ENCODE measurements around the gene TBC1D22A. TPM values are rescaled to one million over a fixed set of nuclear protein-coding genes. Genes with fewer than 3 reads are reported as not detected.
"Not testable (repeated sequence)": the region's sequence is repeated elsewhere in the genome, so short reads cannot be mapped to it uniquely, and the experiment has no call there.

TBC1D22A gene
- total RNA-seq, 2 donors from 2014 or later, result 28.9 to 31.3 TPM

DNA sequence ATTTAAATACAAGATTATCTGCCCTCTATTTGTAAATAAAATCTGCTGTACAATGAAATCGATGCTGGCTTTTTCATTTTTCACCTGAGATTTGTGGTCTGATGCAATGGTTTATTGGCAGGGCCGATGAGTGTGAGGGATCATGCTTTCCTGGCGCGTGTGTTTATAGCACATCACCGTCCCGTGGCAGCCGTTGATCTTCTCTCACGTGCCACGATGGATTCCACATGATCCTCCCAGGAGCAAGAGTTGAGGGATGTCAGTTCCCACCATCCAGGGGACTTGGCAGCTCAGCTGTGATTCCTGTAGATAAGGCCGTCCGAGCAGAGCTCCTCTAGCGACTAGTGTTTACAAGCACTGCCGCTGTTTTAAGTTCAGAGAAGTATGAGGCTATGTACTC, 213.7 kb downstream of the TBC1D22A start:
- no peak for DNase-seq (ENCODE audit: low spot score)
- Histone ChIP-seq H3K4me3 (no peak overlapping the region), H3K4me1 (ENCODE audit: control insufficient read depth in 1 of 2, low read depth in 2 of 2) (peaks cover 0 to 2% of the 10 kb centered on the region in 2 donors), H3K27ac (no peak overlapping the region), H3K36me3 (peaks cover 15% of the 10 kb centered on the region), H3K9me3 (no peaks in the 10 kb centered on the region), H3K27me3 (replicated peaks; ENCODE audit: insufficient read depth) (no peaks in the 10 kb centered on the region)
- TF ChIP-seq, protein P1, sequence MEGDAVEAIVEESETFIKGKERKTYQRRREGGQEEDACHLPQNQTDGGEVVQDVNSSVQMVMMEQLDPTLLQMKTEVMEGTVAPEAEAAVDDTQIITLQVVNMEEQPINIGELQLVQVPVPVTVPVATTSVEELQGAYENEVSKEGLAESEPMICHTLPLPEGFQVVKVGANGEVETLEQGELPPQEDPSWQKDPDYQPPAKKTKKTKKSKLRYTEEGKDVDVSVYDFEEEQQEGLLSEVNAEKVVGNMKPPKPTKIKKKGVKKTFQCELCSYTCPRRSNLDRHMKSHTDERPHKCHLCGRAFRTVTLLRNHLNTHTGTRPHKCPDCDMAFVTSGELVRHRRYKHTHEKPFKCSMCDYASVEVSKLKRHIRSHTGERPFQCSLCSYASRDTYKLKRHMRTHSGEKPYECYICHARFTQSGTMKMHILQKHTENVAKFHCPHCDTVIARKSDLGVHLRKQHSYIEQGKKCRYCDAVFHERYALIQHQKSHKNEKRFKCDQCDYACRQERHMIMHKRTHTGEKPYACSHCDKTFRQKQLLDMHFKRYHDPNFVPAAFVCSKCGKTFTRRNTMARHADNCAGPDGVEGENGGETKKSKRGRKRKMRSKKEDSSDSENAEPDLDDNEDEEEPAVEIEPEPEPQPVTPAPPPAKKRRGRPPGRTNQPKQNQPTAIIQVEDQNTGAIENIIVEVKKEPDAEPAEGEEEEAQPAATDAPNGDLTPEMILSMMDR (IDR thresholded peaks at IDR 0.05), result no peak
- no peak for ATAC-seq (ENCODE audit: insufficient number of reproducible peaks, low FRiP score, low read depth)

DNA sequence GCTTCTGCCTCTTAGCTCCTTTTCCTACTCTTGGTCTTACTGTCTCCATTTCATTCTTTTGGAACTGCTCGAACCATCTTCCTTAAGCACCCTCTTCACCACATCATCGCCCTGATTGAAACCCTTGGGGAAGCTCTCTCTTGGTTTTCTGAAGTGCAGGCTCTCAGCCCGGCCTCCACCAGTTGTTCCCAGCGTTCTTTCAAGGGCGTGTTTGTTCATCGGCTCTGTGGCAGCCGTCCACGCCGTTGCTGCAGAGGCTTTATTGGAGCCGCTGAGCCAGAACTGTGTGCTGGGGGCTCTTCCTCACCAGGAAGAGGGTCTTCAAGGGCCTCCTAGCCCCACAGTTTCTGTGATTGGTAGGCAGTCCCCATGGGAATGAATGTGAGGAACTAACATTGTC, 214.1 kb downstream of the TBC1D22A start:
- peaks cover 15% of the 10 kb centered on the region for H3K36me3 ChIP-seq
- TF ChIP-seq, protein P1 (IDR thresholded peaks at IDR 0.05), result no peak
- no peaks in the 10 kb centered on the region for H3K9me3 ChIP-seq
- no peak overlapping the region for H3K4me3 ChIP-seq
- no peak for ATAC-seq (ENCODE audit: insufficient number of reproducible peaks, low FRiP score, low read depth)
- peaks cover 0 to 2% of the 10 kb centered on the region in 2 donors for H3K4me1 ChIP-seq (ENCODE audit: control insufficient read depth in 1 of 2, low read depth in 2 of 2)
- no peak overlapping the region for H3K27ac ChIP-seq
- DNase-seq (ENCODE audit: low spot score), result no peak
- H3K27me3 ChIP-seq (replicated peaks; ENCODE audit: insufficient read depth), result no peaks in the 10 kb centered on the region

GRCh38 chr22:46977656-46978343, 215.3 kb downstream of the TBC1D22A start:
- Histone ChIP-seq H3K4me3 (no peak overlapping the region), H3K36me3 (peaks cover 15% of the 10 kb centered on the region), H3K27me3 (replicated peaks; ENCODE audit: insufficient read depth) (no peaks in the 10 kb centered on the region), H3K27ac (no peak overlapping the region), H3K4me1 (ENCODE audit: control insufficient read depth in 1 of 2, low read depth in 2 of 2) (no peaks in the 10 kb centered on the region), H3K9me3 (no peaks in the 10 kb centered on the region)
- TF ChIP-seq, protein P1 (IDR thresholded peaks at IDR 0.05), result no peak
- ATAC-seq (ENCODE audit: insufficient number of reproducible peaks, low FRiP score, low read depth) (no peak), DNase-seq (ENCODE audit: low spot score) (no peak)

DNA sequence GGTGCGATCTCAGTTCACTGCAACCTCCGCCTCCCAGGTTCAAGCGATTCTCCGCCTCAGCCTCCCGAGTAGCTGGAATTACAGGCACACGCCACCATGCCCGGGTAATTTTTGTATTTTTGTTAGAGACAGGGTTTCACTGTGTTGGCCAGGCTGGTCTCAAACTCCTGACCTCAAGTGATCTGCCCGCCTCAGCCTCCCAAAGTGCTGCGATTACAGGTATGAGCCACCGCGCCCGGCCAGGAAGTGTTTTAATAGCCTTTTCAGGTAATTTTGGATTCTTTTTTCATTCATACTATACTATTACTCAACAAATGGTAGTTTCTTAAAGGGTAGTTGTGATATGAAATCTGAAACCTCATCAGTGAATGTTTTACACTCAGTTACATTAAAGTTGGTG, 216.2 kb downstream of the TBC1D22A start:
- H3K4me3 ChIP-seq; DNase-seq (ENCODE audit: low spot score); H3K27ac ChIP-seq; ATAC-seq (ENCODE audit: insufficient number of reproducible peaks, low FRiP score, low read depth); H3K4me1 ChIP-seq (ENCODE audit: control insufficient read depth in 1 of 2, low read depth in 2 of 2); H3K9me3 ChIP-seq; H3K27me3 ChIP-seq (replicated peaks; ENCODE audit: insufficient read depth): not testable (repeated sequence)
- H3K36me3 ChIP-seq, result peaks cover 15% of the 10 kb centered on the region

- Histone ChIP-seq H3K4me3 (no peak overlapping the region), H3K27ac (no peak overlapping the region), H3K9me3 (no peaks in the 10 kb centered on the region), H3K27me3 (replicated peaks; ENCODE audit: insufficient read depth) (no peaks in the 10 kb centered on the region), H3K36me3 (peaks cover 10% of the 10 kb centered on the region), H3K4me1 (ENCODE audit: control insufficient read depth in 1 of 2, low read depth in 2 of 2) (no peaks in the 10 kb centered on the region)
- DNase-seq (ENCODE audit: low spot score) (no peak), ATAC-seq (ENCODE audit: insufficient number of reproducible peaks, low FRiP score, low read depth) (no peak)
- TF ChIP-seq, protein P1 (IDR thresholded peaks at IDR 0.05), result no peak
Measured at GRCh38 chr22:46979506-46979905, 217.1 kb downstream of the TBC1D22A start.

DNA sequence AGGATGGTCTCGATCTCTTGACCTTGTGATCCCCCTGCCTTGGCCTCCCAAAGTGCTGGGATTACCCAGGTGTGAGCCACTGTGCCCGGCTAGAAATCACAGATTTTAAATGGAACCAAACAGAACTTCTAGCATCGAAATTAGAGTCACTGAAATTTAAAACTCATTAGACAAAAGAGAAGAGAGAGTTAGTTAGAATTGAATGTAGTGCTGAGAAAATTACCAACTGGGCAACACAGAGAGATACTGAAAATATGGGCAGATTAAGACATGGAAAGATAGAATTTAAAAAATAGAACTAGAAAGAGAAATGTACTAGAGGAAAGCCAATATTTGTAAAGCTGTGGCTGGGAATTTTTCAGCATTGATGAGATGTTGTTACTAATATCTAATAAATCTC, 217.9 kb downstream of the TBC1D22A start:
- DNase-seq (ENCODE audit: low spot score), result no peak

More for the DNA sequence above, 217.9 kb downstream of the TBC1D22A start:
- Histone ChIP-seq H3K27me3 (replicated peaks; ENCODE audit: insufficient read depth) (no peaks in the 10 kb centered on the region), H3K4me1 (ENCODE audit: control insufficient read depth in 1 of 2, low read depth in 2 of 2) (peaks cover 3% of the 10 kb centered on the region in 2 donors), H3K36me3 (peaks cover 6% of the 10 kb centered on the region), H3K27ac (no peak overlapping the region), H3K9me3 (no peaks in the 10 kb centered on the region), H3K4me3 (no peak overlapping the region)
- ATAC-seq (ENCODE audit: insufficient number of reproducible peaks, low FRiP score, low read depth), result no peak
- TF ChIP-seq, protein P1 (IDR thresholded peaks at IDR 0.05), result no peak
